Sigmoid colon (tissue), 7 donors: ENCODE measurements around the gene PHB1. TPM values are rescaled to one million over a fixed set of nuclear protein-coding genes. Genes with fewer than 3 reads are reported as not detected.
"Not testable (repeated sequence)": the region's sequence is repeated elsewhere in the genome, so short reads cannot be mapped to it uniquely, and the experiment has no call there.

Experiments used
- DNase-seq: peaks from one replicate; pipeline ENCODE4 v3.0.0-alpha.2; 2019
- H3K27ac ChIP-seq, 4 donors: fragments of 200-600 bp; sonication (generic); one replicate each; pipeline ENCODE4 v1.5.1; 2016 to 2019; ENCODE audit warnings: mild to moderate bottlenecking in 1 of 4
- H3K27me3 ChIP-seq, 3 donors: fragments of 200-600 bp; sonication (generic); one replicate each; pipeline ENCODE4 v1.5.1; 2019; ENCODE audit warnings: mild to moderate bottlenecking in 1 of 3
- H3K36me3 ChIP-seq, 4 donors: fragments of 200-600 bp; sonication (generic); one replicate each; pipeline ENCODE4 v1.5.1; 2016 to 2019
- H3K4me1 ChIP-seq, 4 donors: fragments of 200-600 bp; sonication (generic); one replicate each; pipeline ENCODE4 v1.5.1; 2017 to 2019
- H3K4me3 ChIP-seq, 4 donors: fragments of 200-600 bp; sonication (generic); one replicate each; pipeline ENCODE4 v1.5.1; 2017 to 2019; ENCODE audit warnings: mild to moderate bottlenecking in 2 of 4, moderate library complexity in 1 of 4
- H3K9me3 ChIP-seq, 4 donors: fragments of 200-600 bp in 3 of 4; sonication (generic) in 3 of 4; one replicate each; pipeline versions ENCODE4 v1.5.1 to v1.6.1; 2013 to 2019
- CTCF ChIP-seq, 4 experiments: fragments of 450-650 bp in 3 of 4; fragments of 200-600 bp in 1 of 4; IDR thresholded peaks; one replicate each; pipeline ENCODE4 v1.5.1; 2016 to 2019; ENCODE audit warnings: antibody characterized with exemption in 4 of 4, mild to moderate bottlenecking in 3 of 4, moderate library complexity in 2 of 4
- EP300 ChIP-seq, 4 donors: sonication (generic); formaldehyde crosslinking; IDR thresholded peaks; one replicate each; pipeline ENCODE4 v1.6.1; 2017; ENCODE audit warnings: antibody characterized with exemption in 4 of 4
- POLR2A ChIP-seq, 2 donors: fragments of 450-650 bp; IDR thresholded peaks; one replicate each; pipeline ENCODE4 v1.6.1; 2016; ENCODE audit warnings: antibody characterized with exemption in 2 of 2, mild to moderate bottlenecking in 2 of 2, moderate library complexity in 2 of 2
- POLR2AphosphoS5 ChIP-seq, 4 donors: sonication (generic); formaldehyde crosslinking; IDR thresholded peaks; one replicate each; pipeline ENCODE4 v1.6.1; 2017; ENCODE audit warnings: antibody characterized with exemption in 4 of 4
- WGBS, 2 donors: extraction: QIAGEN DNeasy Blood & Tissue Kit; methylation state at CpG; one replicate each; pipeline ENCODE4 v1.1.7; 2013; 5-methylcytosine and 5-hydroxymethylcytosine counted together
- intact Hi-C: fragments of 100-400 bp; cut with DNase I; formaldehyde crosslinking; loops from one replicate; pipeline ENCODE4 v1.15.1; 2023
- polyA plus RNA-seq, 3 donors: library from polyadenylated mRNA; stranded (reverse); fragments of 200-250 nt; gene quantifications; one replicate each; pipeline ENCODE4 v1.2.3, GENCODE V29; 2013
- total RNA-seq, 4 donors: library from RNA; depleted of rRNA; stranded (reverse); fragments of >200 nt; gene quantifications; one replicate each; pipeline ENCODE4 v1.1.0, GENCODE V29; 2016
- donor health status: healthy with polysubstance abuse.
- donor health status: Bipolar disorder and iron deficiency.
- donor health status: healthy.

PHB1 gene
- total and polyA plus RNA-seq, 7 donors: 70.9 to 279 (median 105) TPM

GRCh38 chr17:49369760-49370159 is 44.9 kb downstream of the PHB1 start:
- peaks cover 0 to 2% (median 0%) of the 10 kb centered on the region in 4 donors for H3K36me3 ChIP-seq
- DNase-seq: no peak
- H3K9me3 ChIP-seq: no peaks in the 10 kb centered on the region
- H3K27me3 ChIP-seq: no peaks in the 10 kb centered on the region
- WGBS, 2 donors: 94 to 96% methylated on average over 1 of the region's 1 CpG
- H3K4me3 ChIP-seq: no peak overlapping the region
- no peak for TF ChIP-seq POLR2A (IDR thresholded peaks at IDR 0.05)
- TF ChIP-seq EP300 (IDR thresholded peaks at IDR 0.05): no peak
- TF ChIP-seq POLR2AphosphoS5 (IDR thresholded peaks at IDR 0.05): no peak
- intact Hi-C loops: no loop called here
- H3K4me1 ChIP-seq: no peaks in the 10 kb centered on the region
- no peak overlapping the region for H3K27ac ChIP-seq

GRCh38 chr17:49369089-49369488 is 45.6 kb downstream of the PHB1 start:
- intact Hi-C loops: no loop called here
- Histone ChIP-seq H3K4me1 (no peaks in the 10 kb centered on the region), H3K27me3 (no peaks in the 10 kb centered on the region), H3K27ac (no peak overlapping the region), H3K9me3 (no peaks in the 10 kb centered on the region), H3K4me3 (no peak overlapping the region), H3K36me3 (peaks cover 0 to 2% (median 0%) of the 10 kb centered on the region in 4 donors)
- WGBS, 2 donors: 75 to 84% methylated on average over 1 of the region's 1 CpG
- TF ChIP-seq POLR2AphosphoS5 (IDR thresholded peaks at IDR 0.05) (no peak), EP300 (IDR thresholded peaks at IDR 0.05) (no peak)
- no peak for DNase-seq

GRCh38 chr17:49365667-49366066 is 49.0 kb downstream of the PHB1 start:
- intact Hi-C loops: no loop called here
- 35 to 68% methylated on average over 2 of the region's 2 CpGs for WGBS, 2 donors
- no peak for TF ChIP-seq POLR2AphosphoS5 (IDR thresholded peaks at IDR 0.05)
- H3K4me1 ChIP-seq: peaks cover 0 to 8% (median 3%) of the 10 kb centered on the region in 4 donors
- H3K27ac ChIP-seq: peak overlapping the region in 2 of 4 donors; percentile 15 to 18
- no peak overlapping the region for H3K4me3 ChIP-seq
- no peaks in the 10 kb centered on the region for H3K27me3 ChIP-seq
- H3K9me3 ChIP-seq: no peaks in the 10 kb centered on the region
- no peaks in the 10 kb centered on the region for H3K36me3 ChIP-seq
- DNase-seq: no peak

- Histone ChIP-seq H3K27ac (peak overlapping the region in 2 of 4 donors; percentile 15 to 18), H3K4me1 (peaks cover 0 to 13% (median 6%) of the 10 kb centered on the region in 4 donors)
- H3K36me3 ChIP-seq, H3K27me3 ChIP-seq, H3K4me3 ChIP-seq, intact Hi-C loops, H3K9me3 ChIP-seq: not testable (repeated sequence)
- 94% methylated on average over 10 of the region's 10 CpGs for WGBS, 2 donors
- DNase-seq: peak; percentile 17
Measured at GRCh38 chr17:49365126-49365525, 49.6 kb downstream of the PHB1 start.

- H3K27me3 ChIP-seq: no peaks in the 10 kb centered on the region
- peaks cover 0 to 24% (median 15%) of the 10 kb centered on the region in 4 donors for H3K4me1 ChIP-seq
- peak overlapping the region in 1 of 4 donors; percentile 16 for H3K27ac ChIP-seq
- WGBS, 2 donors: 97 to 99% methylated on average over 2 of the region's 2 CpGs
- H3K36me3 ChIP-seq: no peaks in the 10 kb centered on the region
- no peak for TF ChIP-seq EP300 (IDR thresholded peaks at IDR 0.05)
- no peak for TF ChIP-seq CTCF (IDR thresholded peaks at IDR 0.05)
- TF ChIP-seq POLR2AphosphoS5 (IDR thresholded peaks at IDR 0.05): no peak
- no peak for TF ChIP-seq POLR2A (IDR thresholded peaks at IDR 0.05)
- no peak overlapping the region for H3K4me3 ChIP-seq
- no peaks in the 10 kb centered on the region for H3K9me3 ChIP-seq
- DNase-seq: no peak
- intact Hi-C loops: loop anchor here (5.0 kb wide), 1 partner anchor 47 kb away; no protein-coding TSS in a partner anchor
Measured at GRCh38 chr17:49364119-49364518, 50.6 kb downstream of the PHB1 start.

GRCh38 chr17:49363251-49363650 is 51.4 kb downstream of the PHB1 start:
- 91 to 97% methylated on average over 4 of the region's 4 CpGs for WGBS, 2 donors
- H3K27ac ChIP-seq: peak overlapping the region; percentile 94 to 99 (median 96)

More at GRCh38 chr17:49363251-49363650, 51.4 kb downstream of the PHB1 start:
- TF ChIP-seq CTCF (IDR thresholded peaks at IDR 0.05) (no peak), POLR2AphosphoS5 (IDR thresholded peaks at IDR 0.05) (no peak), POLR2A (IDR thresholded peaks at IDR 0.05) (no peak), EP300 (IDR thresholded peaks at IDR 0.05) (no peak)
- Histone ChIP-seq H3K4me3 (no peak overlapping the region), H3K4me1 (peaks cover 0 to 32% (median 22%) of the 10 kb centered on the region in 4 donors), H3K36me3 (no peaks in the 10 kb centered on the region), H3K9me3 (no peaks in the 10 kb centered on the region), H3K27me3 (no peaks in the 10 kb centered on the region)
- no peak for DNase-seq
- intact Hi-C loops: loop anchor here (5.0 kb wide), 1 partner anchor 46 kb away; no protein-coding TSS in a partner anchor
